AG09309 (cell line): ENCODE results near the gene CLDN5.

Source experiments
- DNase-seq: peaks from one replicate; pipeline ENCODE4 v3.0.0-alpha.2; 2010; ENCODE audit warnings: low read depth
- H3K4me3 ChIP-seq: 2 replicates; pipeline ENCODE4 v1.5.1; 2011; ENCODE audit warnings: mild to moderate bottlenecking, low read depth, low read length, moderate library complexity; ENCODE audit not compliant: control insufficient read depth
- CTCF ChIP-seq: IDR thresholded peaks from 2 replicates; pipeline ENCODE4 v1.5.1; 2011; ENCODE audit warnings: mild to moderate bottlenecking, low read depth, low read length, inconsistent platforms; ENCODE audit not compliant: insufficient read depth, control insufficient read depth; ENCODE audit errors: missing control alignments

Gene CLDN5

GRCh38 chr22:19496324-19496630 lies 27.9 kb downstream of the CLDN5 start:
- no peak overlapping the region for H3K4me3 ChIP-seq
- TF ChIP-seq CTCF = no peak
- DNase-seq = no peak

GRCh38 chr22:19495562-19496323 lies 28.5 kb downstream of the CLDN5 start:
- peak; percentile 10 for DNase-seq
- no peak overlapping the region for H3K4me3 ChIP-seq
- peak; percentile 19 for TF ChIP-seq CTCF

- no peak for DNase-seq
- no peak overlapping the region for H3K4me3 ChIP-seq
- no peak for TF ChIP-seq CTCF
Measured at GRCh38 chr22:19494676-19495173, 29.5 kb downstream of the CLDN5 start.

GRCh38 chr22:19494001-19494560 lies 30.1 kb downstream of the CLDN5 start:
- DNase-seq = no peak
- no peak for TF ChIP-seq CTCF
- H3K4me3 ChIP-seq = no peak overlapping the region

GRCh38 chr22:19492504-19493174 lies 31.6 kb downstream of the CLDN5 start:
- TF ChIP-seq CTCF = no peak
- H3K4me3 ChIP-seq = no peak overlapping the region
- DNase-seq = no peak

GRCh38 chr22:19490628-19491230 lies 33.5 kb downstream of the CLDN5 start:
- TF ChIP-seq CTCF = no peak
- H3K4me3 ChIP-seq = no peak overlapping the region
- no peak for DNase-seq
